GM19455 (cell line): ENCODE data around the gene CEP19.

Experiments
- ATAC-seq: cut with Tn5 transposase; IDR thresholded peaks from one replicate; pipeline ENCODE4 v1.9.1; 2021; ENCODE audit not compliant: unreplicated experiment

The CEP19 gene

DNA sequence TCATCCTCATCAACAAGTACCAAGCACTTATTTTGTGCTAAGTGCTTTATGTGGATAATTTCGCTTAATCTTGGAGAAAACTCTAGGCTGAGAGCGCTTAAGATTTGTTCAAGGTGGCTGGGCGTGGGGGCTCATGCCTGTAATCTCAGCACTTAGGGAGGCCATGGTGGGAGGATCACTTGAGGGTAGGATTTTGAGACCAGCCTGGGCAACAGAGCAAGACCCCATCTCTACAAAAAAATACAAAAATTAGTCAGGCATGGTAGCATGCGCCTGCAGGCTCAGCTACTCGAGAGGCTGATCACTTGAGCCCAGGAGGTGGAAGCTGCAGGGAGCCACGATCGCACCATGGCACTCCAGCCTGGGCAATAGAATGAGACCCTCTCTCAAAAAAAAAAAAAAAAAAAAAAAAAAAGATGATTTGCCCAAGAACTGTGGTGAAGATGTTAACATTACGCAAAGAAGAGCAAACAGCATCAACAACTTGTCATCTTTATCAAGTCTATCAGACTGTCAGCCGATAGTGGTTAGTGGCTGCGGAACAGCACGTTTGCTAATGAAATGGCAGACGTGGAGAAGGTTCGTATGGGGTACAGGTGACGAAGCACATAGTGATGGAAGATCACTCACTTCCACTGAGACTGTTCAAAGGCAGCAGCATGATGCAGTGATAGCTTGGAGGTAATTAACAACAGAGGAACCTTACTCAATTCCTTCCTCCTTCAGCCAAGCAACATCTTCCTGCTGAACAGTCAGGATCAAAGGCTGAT, 44.8 kb downstream of the CEP19 start:
- no peak for ATAC-seq

DNA sequence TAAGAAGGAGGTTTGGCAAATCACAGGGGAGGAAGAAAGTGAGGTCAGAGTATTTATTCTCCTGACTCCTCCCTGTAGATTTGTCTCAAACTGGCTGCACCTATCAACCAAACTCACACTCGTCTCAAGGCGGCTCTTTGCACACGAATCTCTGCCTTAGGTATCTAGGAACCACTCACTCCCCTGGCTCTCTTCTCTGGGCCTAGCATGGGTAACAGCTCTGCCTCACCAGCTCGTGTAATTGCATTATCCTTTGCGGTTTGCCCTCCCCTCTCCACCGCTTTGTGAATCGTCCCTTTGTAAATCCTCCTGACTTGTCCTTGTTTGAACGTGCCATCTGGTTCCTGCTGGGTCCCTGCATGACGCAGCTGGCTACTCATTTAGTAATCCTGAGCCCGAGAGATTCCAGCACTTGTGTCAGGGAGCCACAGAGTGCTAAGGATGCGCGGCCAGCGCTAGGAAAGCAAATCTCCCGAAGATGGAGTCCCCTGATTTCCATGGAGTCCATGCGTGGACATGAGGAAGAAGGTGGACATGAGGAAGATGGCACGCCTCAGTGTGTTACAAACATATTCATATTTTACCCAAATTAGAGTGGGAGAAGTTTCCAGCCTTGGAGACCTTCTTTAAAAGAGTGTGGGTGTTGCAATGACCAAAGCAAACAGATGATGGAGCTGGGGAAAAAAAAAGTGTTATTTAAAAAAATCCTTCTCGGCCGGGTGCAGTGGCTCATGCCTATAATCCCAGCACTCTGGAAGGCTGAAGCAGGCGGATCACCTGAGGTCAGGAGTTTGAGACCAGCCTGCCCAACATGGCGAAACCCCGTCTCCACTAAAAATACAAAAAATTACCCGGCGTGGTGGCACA, 45.8 kb downstream of the CEP19 start:
- ATAC-seq, result no peak

DNA sequence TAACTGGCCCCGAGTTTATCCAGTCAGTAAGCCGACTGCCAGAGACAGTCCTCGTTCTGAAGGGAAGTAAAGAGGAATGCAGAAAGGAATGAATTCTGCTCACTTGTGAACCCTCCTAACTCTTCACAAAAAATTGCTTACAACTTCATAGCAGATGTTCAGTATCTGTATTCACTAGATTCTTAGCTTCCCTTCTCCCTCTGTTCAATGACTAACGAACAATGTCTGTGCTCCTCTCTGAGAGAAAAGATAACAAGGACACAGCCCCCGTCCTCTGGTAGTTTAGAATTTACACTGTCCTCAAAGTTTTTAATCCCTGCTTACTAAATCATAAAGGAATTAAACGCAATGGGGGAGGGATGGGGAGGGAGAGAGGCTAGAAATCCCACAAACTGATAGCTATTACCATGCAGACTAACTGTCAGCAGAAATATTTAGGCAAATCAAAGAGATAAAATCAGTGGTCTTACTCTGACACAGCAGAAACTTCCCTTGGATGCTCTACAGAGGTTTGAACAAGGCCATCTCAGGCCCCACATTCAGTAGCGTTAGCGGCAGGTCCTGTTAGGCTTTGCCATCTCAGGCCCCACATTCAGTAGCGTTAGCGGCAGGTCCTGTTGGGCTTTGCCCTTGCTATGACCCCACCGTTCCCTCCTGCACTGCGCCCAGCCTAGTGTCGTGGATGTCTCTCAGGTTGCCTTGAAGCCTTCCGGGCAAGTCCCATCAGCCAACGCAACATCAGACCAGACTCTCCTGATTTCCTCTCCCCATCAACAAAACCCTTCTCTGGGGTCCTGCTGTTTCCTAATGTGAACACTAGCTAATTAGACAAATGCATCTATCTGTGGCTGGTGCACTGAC, 49.1 kb downstream of the CEP19 start:
- ATAC-seq, result no peak

DNA sequence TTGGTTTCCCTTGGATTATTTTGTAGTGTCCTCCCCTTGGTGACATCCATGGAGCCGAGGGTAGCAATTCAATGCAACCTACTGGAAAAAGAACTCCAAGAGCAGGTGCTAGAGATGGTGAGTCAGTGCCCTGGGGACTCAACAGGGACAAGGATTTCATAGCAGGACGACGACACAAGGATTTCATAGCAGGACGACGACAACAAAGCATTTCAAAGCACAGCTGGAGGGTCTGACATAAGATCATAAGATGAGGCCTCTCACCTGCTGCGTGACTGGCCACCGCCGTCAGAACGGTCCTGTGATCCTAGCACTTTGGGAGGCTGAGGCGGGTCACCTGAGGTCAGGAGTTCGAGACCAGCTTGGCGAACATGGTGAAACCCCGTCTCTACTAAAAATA, 50.0 kb downstream of the CEP19 start:
- no peak for ATAC-seq

DNA sequence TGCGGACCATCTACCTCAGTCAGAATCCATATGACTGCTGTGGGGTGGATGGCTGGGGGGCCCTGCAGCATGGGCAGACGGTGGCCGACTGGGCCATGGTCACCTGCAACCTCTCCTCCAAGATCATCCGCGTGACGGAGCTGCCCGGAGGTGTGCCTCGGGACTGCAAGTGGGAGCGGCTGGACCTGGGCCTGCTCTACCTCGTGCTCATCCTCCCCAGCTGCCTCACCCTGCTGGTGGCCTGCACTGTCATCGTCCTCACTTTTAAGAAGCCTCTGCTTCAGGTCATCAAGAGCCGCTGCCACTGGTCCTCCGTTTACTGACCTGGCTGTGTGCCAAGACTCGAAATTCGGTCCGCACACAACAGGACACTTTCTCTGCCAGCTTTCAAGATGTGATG, 50.6 kb downstream of the CEP19 start:
- no peak for ATAC-seq

DNA sequence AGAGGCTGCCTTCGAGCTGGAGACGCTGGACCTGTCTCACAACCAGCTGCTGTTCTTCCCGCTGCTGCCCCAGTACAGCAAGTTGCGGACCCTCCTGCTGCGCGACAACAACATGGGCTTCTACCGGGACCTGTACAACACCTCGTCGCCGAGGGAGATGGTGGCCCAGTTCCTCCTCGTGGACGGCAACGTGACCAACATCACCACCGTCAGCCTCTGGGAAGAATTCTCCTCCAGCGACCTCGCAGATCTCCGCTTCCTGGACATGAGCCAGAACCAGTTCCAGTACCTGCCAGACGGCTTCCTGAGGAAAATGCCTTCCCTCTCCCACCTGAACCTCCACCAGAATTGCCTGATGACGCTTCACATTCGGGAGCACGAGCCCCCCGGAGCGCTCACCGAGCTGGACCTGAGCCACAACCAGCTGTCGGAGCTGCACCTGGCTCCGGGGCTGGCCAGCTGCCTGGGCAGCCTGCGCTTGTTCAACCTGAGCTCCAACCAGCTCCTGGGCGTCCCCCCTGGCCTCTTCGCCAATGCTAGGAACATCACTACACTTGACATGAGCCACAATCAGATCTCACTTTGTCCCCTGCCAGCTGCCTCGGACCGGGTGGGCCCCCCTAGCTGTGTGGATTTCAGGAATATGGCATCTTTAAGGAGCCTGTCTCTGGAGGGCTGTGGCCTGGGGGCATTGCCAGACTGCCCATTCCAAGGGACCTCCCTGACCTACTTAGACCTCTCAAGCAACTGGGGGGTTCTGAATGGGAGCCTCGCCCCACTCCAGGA, 51.5 kb downstream of the CEP19 start:
- ATAC-seq, result no peak

DNA sequence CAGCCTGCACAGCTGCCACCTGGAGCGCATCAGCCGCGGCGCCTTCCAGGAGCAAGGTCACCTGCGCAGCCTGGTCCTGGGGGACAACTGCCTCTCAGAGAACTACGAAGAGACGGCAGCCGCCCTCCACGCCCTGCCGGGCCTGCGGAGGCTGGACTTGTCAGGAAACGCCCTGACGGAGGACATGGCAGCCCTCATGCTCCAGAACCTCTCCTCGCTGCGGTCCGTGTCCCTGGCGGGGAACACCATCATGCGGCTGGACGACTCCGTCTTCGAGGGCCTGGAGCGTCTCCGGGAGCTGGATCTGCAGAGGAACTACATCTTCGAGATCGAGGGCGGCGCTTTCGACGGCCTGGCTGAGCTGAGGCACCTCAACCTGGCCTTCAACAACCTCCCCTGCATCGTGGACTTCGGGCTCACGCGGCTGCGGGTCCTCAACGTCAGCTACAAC, 52.1 kb downstream of the CEP19 start:
- no peak for ATAC-seq
